ENCODE results near the gene MMP15.
"Not testable (repeated sequence)": the region's sequence is repeated elsewhere in the genome, so short reads cannot be mapped to it uniquely, and the experiment has no call there.

The MMP15 gene

GRCh38 chr16:58094791-58095574, 69.4 kb downstream of the MMP15 start:
- no peak for TF ChIP-seq CTCF (IDR thresholded peaks at IDR 0.05)
- Histone ChIP-seq H3K4me3 (ENCODE audit: low read depth, low read length) (no peak overlapping the region), H3K36me3 (ENCODE audit: control insufficient read depth, insufficient read depth, low read length) (no peaks in the 10 kb centered on the region), H3K79me2 (no peaks in the 10 kb centered on the region), H3K27ac (no peak overlapping the region), H3K27me3 (ENCODE audit: control insufficient read depth, insufficient read depth, low read length) (no peaks in the 10 kb centered on the region), H2AFZ (no peak overlapping the region), H3K4me1 (no peaks in the 10 kb centered on the region), H3K9ac (no peak overlapping the region), H3K4me2 (ENCODE audit: low read length) (no peak overlapping the region), H3K9me3 (ENCODE audit: control insufficient read depth, low read length) (no peaks in the 10 kb centered on the region)

GRCh38 chr16:58095575-58095960, 70.0 kb downstream of the MMP15 start:
- H3K9ac ChIP-seq; H3K4me2 ChIP-seq (ENCODE audit: low read length): not testable (repeated sequence)

GRCh38 chr16:58096249-58096648, 70.7 kb downstream of the MMP15 start:
- Histone ChIP-seq H3K27ac (no peak overlapping the region), H3K4me2 (ENCODE audit: low read length) (no peak overlapping the region), H2AFZ (no peak overlapping the region), H3K4me3 (ENCODE audit: low read depth, low read length) (no peak overlapping the region), H3K4me1 (no peaks in the 10 kb centered on the region), H3K36me3 (ENCODE audit: control insufficient read depth, insufficient read depth, low read length) (no peaks in the 10 kb centered on the region), H3K27me3 (ENCODE audit: control insufficient read depth, insufficient read depth, low read length) (no peaks in the 10 kb centered on the region), H3K79me2 (no peaks in the 10 kb centered on the region), H3K9me3 (ENCODE audit: control insufficient read depth, low read length) (no peaks in the 10 kb centered on the region), H3K9ac (no peak overlapping the region)
- TF ChIP-seq CTCF (IDR thresholded peaks at IDR 0.05) = no peak

More at GRCh38 chr16:58095575-58095960, 70.0 kb downstream of the MMP15 start:
- H3K27me3 ChIP-seq (ENCODE audit: control insufficient read depth, insufficient read depth, low read length); H3K4me3 ChIP-seq (ENCODE audit: low read depth, low read length); H3K9me3 ChIP-seq (ENCODE audit: control insufficient read depth, low read length); H3K27ac ChIP-seq; H3K4me1 ChIP-seq; H3K36me3 ChIP-seq (ENCODE audit: control insufficient read depth, insufficient read depth, low read length); H2AFZ ChIP-seq; H3K79me2 ChIP-seq: not testable (repeated sequence)

Data from parathyroid adenoma (tissue), 2 donors.